Measurements from ENCODE around the gene RASGRP2. TPM values are rescaled to one million over a fixed set of nuclear protein-coding genes. Genes with fewer than 3 reads are reported as not detected.
"Not testable (repeated sequence)": the region's sequence is repeated elsewhere in the genome, so short reads cannot be mapped to it uniquely, and the experiment has no call there.

The RASGRP2 gene
- polyA plus RNA-seq, 3 donors: 4.1 to 6.7 (median 5.4) TPM

DNA sequence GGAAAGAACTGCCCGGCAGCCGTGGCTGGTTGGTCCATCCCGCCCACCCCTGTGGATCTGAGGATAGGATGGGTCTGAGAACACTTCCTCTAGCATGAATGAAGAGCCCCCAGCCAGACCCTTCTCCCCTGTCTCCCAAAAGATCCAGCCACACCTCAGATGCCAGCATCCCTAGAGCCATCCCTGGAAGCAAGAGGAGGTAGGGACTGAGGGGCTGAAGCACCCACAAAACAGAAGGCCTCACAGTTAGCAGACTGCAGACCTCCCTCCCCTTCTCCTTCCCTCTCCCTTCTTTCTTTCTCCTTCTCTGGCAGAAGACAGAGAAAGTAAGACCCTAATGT is 22.6 kb downstream of the RASGRP2 start:
- DNase-seq: no peak

DNA sequence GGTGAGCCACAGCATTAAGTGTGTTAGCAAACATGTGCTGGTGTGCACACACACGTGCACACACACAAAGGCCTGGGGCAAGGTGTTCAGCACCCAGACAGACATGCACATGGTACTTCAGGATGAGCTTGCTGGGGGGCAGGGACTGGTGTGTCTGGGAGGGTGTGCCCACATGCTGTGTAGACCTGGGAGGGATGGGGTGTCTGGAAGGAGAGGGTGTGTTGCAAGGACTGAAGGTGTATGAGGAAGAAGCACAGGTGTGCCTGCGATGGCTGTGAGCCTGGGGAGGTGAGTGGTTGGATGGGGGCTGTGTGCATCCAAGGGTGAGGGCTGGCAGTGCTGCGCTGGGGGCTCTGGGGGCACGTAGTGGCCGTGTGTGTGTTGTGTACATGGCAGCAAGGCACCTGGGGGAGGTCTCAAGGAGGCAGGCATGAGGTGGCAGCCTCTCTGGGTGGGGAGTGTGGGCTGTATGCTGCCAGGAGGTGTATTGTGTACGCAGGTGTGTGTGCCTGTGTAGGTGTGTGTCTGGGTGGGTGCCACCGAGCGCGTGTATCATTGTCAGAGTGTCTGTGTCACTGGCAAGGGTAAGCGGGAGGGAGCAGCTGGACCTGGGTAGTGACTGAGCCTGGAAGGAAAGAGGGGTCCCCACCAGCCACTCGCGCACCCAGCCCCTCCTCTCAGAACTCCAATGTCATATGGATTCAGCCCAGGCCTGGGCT is 23.1 kb downstream of the RASGRP2 start:
- no peak for DNase-seq

DNA sequence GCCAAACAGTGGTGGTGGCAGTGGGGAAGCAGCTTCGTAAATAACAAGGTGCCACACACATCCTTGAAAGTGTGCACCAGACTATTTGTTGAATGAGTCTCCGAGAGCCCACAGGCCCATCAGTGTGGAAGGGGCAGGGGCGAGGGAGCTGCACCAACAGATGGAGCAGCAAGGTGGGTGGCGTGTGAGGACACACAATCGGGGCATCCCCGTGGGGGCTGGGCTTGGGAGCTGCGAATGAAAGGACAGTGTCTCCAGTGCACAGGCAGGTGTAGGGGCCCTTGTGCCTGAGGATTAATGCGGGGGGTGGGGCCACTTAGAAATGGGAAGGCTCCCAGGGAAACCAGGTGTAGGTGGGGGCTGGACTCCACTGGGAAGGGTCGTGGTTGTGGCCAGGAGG is 23.8 kb downstream of the RASGRP2 start:
- no peak for DNase-seq

DNA sequence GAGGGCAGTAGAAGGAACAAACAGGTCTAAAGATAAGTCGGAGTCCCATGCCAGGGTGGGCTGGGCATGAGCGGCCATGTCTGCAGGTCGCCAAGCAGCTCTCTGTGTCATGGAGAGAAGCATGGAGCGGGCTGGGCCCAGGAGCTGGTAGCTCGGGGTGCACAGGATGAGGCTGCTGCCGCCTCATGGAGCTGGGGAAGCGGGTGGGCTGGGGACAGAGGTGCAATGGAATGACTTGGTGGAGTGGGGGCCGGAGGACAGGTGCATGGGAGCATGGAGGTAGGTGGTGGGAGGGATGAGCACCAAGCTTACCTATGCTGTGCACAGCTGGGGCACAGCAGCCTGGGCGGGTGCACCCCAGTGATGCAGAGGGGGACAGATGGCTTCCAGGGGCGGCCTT is 24.5 kb downstream of the RASGRP2 start:
- no peak for DNase-seq

DNA sequence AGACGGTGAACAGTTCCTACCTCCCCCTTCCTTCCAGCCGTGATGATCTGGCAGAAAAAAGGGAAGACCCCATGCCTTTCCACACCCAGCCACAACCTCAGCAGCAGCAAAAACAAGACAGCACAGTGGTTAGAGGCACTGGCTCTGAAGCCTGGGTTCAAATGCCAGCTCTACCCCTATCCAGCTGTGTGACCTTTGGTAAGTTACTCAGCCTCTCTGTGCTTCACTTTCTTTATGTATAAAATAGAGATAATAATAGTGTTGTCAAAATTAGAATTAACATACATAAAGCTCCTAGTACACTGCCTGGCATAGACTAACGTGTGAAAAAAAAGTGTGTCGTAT is 25.2 kb downstream of the RASGRP2 start:
- DNase-seq: no peak

DNA sequence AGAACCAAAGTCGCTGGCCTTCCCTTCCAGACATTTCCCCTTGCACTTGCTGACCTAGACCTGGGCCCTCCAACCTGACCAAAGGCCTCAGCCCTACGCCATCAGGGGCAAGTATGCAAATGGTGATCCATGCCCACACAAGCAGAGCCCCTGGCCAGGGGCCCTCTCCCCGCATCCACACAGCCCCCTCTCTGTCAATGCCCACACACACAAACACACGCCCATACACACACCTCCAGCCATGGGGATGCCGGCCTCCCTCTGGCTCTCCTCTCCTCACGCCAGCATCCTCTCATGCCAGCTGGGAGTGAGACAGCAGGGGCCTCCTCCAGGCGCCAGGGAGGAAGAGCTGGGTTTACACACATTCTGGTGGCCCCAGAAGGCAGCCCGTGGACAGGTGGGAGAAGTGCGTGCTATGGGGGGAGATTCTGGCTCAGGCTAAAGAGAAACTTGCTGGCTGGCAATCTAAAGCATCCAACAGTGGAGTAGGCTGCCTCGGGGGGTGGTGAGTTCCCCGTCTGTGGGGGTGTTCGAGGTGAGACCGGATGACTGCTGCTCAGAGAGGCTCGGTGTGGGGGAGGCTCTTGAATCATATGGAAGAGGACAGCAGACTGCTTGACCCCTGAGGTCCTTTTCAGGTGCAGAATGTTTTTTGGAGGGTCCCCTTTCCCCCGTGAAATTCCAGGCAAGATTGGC is 25.7 kb downstream of the RASGRP2 start:
- DNase-seq: no peak

DNA sequence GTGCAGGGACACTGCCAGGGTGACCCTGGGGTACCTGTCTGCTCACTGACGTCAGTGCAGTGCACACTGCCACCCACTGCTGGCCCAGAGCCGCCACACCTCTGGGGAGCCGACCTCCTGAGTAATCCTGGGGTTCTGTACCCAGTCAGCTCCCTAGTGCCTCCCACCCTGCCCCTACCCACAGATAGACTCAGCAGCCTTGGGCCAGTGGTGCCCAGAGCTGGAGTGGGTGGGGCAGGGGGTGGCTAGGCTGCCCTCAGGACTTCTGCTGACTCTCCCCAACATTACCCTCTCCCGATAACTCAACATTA is 26.7 kb downstream of the RASGRP2 start:
- DNase-seq: no peak

DNA sequence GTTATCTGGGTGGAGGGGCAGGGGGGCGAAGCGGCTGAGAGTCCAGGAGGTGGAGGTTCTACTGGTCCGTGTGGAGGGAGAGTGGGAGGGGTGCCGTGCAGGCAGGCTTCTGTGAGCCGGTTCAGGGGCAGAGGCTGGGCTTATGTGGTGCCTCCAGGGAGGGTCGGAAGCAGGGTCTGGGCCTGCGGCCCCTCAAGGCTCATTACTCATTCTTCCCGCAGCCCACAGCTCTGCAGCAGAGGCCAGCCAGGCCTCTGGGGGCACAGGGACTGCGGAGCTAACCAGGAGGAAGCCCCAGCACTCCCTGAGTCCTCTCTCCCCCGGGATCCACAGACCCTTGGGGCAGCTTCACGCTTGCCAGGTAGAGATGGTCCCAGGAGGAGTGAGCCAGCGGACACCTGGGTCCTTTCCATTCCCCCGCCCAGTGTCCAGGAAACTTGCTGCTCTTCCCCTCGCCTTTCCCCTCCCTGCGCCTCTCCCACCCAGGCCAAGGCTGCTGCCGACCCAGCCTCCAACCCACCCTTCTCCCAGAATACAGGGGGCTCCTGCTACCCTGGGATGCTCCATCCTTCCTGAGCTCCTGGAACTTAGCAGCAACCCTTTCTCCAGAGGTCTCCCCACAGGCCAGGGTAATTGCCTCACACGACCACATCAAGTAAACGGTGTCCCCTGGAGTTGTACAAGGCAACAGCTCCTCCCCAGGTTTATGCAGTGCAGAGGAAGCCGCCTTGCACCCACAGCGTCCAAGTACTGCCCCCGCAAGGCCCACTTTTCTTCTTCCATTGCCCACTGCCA is 27.3 kb downstream of the RASGRP2 start:
- no peak for DNase-seq

DNA sequence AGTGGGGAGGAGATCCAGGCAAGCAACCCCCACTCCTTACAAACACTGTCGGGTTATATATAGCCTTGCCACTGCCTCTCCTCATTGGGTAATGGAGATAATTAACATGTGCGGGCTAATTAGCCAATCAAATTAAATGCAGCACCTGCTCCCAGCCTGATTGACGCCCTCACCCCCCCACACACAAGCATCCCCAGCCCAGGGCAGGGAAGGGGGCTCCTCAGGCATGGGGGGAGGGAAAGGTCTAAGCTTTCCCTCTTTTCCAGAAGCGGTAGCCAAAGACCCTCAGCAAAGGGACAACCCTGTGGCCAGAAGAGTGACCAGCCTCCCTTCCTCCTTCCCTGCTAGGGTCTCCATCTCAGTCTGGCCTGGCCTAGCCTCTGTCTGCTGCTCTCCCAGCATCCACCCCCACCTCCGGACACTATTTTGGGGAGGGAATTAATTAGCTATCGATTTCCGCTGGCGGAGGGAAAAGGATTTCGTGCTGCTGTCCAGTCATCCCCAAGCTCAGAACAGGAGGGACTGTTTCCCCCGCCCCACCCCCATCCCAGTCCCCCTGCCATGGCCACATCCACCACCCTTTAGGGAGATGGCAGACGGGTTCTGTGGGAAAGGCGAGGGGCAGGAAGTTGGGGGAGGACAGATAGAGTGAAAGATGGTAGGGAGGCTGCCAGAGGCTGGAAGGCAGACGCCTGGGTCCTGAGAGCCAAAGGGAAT is 28.0 kb downstream of the RASGRP2 start:
- DNase-seq: no peak

DNA sequence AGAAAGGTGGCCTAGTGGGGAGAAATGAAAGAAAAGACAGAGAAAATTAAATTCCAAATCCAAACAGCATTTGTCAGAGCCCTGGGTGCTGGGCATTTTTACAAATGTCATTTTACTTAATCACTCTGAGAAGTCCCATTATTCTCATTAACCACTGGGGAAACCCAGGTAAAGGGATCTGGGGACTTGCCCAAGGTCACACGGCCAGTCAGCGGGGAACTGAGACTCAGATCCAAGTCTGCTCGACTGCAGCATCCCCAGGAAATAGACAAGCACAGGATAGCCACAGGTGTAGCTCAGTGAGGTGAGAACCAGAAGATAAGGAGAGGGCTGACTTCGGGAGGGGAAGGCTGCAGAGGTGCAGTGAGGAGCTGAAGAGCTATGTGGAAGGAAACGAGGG is 28.8 kb downstream of the RASGRP2 start:
- no peak for DNase-seq

DNA sequence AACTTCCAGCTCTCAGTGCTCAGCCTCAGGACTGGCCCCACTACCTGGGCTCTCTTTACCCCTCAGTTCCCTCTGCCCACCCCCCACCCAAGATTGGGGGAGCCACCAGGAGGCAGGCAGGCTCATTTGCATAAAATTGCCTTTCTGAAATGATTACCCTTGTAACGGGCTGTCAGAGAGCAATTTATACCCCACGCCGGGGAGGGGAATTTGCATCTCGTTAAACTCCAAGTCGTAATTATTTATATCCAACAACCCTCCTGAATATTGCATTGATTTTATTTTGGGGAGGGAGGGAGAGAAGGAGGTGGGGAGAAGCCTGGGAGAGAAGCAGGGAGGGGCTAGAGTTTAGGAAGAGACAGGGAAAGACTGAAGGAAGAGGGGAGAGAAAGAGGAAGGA is 29.3 kb downstream of the RASGRP2 start:
- DNase-seq: no peak

DNA sequence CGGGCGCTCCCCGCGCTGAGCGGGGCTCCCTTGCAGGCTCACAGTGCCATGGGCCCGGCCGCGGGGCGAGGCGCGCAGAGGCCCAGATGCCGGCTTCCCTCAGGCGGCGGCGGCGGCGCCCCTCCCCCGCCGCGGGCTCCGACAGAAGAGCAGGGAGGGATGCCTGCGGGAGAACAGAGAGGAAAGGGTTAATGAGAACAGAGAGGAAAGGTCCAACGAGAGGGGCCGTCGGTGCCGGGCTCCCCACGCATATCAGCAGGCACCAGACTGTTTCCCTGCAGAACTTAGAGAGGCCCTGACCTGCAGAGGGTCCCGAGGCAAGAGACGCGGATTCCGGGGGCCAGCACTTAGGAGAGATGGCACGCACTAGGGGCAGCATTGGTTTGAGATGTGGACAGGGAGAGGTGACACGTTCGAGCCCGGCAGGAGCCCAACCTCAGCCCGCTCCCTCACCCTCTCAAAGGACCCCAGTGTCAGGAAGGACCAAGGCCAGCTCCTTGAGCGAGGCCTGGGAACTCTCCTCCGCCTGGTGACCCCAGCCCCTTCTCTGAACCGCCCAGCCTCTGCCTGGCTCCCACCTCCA is 30.1 kb downstream of the RASGRP2 start:
- DNase-seq: no peak

DNA sequence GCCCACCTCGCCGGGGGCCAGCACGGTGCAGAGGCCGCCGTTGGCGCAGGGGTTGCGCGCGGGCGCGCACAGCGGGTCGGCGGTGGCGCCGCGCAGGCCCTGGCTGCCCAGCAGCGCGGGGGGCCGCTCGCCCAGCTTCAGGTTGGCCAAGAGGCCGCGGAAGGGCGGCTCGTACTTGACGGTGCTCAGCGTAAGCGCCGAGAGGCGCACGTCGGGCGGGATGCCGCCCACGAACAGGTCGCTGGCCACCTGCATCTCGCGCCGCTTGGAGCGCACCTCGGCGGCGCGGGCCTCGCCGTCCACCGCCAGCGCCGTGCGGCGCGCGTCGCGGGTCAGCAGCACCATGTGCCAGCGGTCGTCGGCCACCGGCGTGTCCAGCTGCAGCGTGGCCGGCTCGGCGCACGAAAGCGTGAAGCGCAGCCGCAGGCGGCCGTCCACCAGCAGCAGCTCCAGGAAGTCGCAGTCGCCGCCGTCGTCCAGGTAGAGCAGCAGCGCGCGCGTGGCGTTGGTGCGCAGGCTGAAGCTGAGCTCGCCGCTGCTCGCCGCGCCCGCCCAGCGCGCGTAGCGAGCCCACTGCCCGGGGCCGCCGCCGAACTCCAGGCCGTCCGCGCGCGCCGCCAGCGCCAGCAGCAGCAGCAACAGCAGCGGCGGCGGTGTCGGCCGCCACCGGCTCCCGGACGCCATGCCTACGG is 30.8 kb downstream of the RASGRP2 start:
- DNase-seq: no peak

DNA sequence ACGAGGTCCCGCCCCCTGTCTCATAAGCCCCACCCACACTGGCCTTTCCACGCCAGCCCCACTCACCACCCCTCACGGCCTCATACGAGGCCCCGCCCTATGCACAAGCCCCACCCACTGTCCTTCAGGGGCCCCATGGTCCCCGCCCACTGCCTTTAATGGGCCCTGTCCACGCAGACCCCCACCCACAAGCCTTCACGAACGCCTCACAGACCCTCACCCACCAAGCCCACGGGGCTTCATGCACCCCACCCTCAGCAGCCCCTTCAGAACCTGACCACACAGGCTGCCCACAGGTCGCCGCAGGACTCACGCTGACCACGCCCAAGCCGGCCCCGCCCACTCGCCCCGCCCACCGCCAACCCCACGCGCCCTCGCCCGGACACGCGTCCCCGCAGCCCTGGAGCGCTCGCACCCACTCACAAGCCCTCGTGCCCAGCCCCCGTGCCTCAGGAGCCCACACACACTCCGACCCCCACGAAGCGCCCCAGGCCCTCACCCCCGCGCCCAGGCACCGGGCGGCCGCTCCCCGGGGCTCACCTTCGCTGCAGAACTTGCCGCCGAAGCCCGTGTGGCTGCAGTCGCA is 31.4 kb downstream of the RASGRP2 start:
- DNase-seq: no peak

DNA sequence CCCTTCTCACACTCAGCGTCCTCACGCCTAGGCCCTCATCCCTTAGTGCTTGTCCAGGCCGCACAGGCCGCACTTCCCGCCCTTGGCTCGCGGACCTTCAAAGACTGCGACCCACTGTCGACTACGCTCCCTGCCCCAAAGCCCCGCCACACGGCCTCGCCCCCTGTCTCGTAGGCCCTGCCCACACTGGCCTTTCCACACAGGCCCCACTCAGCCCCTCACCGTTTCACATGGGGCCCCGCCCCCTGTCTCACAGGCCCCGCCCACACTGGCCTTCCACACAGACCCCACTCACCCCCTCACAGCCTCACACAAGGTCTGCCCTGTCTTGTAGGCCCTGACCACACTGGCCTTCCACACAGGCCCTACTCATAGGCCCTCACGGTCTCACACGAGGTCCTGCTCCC is 32.0 kb downstream of the RASGRP2 start:
- DNase-seq: no peak

DNA sequence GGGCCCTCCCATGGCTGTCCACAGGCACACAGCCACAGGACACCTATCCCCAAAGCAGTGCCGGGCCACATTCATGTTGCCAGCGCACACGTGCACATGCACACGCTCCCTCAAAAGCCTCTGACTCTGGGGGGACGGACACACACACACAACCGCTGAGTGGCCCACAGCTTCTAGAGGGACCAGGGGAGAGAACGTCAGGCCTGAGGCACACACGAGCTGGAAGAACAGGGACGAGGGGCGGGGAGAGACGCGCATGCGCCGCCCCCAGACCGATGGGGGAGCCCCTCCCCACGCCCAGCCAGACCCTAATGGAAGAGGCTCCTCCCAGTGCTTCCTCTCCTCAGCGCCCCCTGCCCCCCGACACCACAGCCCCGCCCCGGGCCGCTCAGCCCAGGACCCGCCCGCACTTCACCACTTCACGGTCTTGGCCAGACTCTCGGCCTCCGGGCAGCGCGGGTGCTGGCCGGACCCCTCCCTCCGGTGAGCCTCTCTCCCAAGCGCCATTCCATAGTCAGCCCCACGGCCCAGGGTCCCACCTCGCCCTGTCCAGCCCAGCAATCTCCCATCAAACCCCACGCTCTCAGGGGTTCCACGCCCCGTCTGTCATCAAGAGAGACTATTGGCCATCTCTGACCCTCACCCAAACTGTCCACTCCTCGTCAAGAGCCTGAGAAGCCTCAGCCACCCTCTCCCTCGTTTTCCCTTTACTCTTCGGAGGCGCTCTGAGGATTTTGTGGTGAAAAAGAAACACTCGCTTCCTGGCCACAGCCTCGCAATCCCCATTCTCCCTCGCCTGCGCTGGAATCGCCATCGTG is 32.6 kb downstream of the RASGRP2 start:
- DNase-seq: no peak

DNA sequence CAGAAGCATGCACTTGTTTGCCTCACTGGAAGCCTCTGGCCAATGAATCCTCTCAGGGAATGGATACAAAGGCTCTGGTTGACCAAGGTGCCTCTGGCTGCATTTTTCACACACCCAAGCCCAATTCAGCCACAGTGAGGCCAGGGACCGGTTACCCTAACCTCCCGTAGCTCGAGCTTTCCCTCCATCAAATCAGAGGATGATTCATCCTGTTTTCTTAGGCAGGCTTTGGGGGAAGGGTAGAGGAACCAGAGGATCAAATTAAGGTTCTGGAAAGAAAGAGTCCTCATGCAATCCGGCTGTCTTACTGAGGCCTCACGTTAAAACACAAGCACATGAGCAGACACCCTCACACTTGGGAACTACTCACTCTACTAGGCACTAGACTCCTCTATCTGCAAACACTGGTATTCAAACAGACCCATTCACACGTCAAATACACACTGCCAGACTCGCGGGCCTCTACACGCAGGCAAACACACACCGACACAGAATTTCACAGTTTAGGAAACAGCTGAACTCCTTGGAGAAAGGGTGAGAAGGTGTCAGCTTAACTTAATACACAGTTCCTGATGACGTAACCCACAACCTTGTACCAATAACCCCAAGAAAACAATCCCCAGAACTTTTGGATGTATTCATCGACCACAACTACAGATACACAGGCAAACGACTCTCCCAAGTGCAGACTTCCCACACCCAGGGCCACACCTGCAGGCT is 33.4 kb downstream of the RASGRP2 start:
- DNase-seq: no peak

DNA sequence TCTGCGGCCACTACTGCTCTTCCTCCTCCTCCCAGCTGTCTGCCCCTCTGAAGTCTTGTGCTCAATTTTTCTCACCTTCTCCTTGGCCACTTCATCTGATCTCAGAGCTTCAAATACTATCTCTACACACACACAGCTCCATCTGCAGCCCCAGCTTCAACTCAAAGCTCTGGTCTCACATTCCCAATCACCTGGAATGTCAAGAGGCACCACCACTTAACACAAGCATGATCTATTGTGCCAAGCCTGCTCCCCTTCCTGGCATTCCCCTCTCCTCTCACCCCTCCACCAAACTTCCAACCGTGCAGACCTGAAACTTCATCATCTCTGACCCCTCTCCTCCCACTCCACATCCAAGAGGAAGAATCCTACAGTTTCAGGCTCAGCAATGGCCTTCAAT is 38.4 kb downstream of the RASGRP2 start:
- no peak for DNase-seq

DNA sequence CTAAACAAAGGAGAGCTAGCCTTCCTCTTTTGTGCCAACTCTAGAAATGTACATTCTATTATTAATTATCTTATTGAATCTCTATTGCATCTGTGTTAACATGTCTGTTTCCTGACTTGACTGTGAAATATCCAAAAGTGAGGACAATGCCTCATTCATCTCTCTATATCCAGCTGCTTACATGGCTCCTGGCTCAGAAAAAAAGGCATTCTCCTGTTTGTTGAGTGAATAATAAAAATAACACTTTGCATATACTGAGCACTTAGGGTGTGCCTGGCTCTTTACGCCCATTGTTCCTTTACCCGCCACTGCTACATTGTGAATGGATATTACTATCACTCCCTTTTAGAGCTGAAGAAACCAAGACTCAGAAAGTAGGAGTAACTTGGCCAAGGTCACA is 40.9 kb downstream of the RASGRP2 start:
- no peak for DNase-seq

DNA sequence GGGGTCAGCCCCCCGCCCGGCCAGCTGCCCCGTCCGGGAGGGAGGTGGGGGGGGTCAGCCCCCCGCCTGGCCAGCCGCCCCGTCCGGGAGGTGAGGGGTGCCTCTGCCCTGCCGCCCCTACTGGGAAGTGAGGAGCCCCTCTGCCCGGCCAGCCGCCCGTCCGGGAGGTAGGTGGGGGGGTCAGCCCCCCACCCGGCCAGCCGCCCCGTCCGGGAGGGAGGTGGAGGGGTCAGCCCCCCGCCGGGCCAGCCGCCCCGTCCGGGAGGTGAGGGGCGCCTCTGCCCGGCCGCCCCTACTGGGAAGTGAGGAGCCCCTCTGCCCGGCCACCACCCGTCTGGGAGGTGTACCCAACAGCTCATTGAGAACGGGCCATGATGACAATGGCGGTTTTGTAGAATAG is 42.0 kb downstream of the RASGRP2 start:
- DNase-seq: not testable (repeated sequence)
